PFSK-1 (cell line): Measurements from ENCODE around the gene MGAT4A.

Experiments used
- POLR2AphosphoS5 ChIP-seq: IDR thresholded peaks from 2 replicates; pipeline ENCODE4 v1.6.1; 2012; ENCODE audit warnings: low read depth, mild to moderate bottlenecking, control low read depth, low read length, moderate library complexity
- SIN3A ChIP-seq: IDR thresholded peaks from 2 replicates; pipeline ENCODE4 v1.6.1; 2012; ENCODE audit warnings: mild to moderate bottlenecking, low read length, moderate library complexity, borderline replicate concordance; ENCODE audit not compliant: insufficient read depth
- TAF1 ChIP-seq: IDR thresholded peaks from 2 replicates; pipeline ENCODE4 v1.6.1; 2012; ENCODE audit warnings: low read length, control low read depth, borderline replicate concordance; ENCODE audit not compliant: insufficient read depth
- TF ChIP-seq, protein P1 (sequence below), 2 experiments: IDR thresholded peaks; 2 replicates each; pipeline versions ENCODE4 v1.6.1 to v1.8.0; 2011 to 2012; ENCODE audit warnings: low read depth in 2 of 2, low read length in 2 of 2, control low read depth in 1 of 2, inconsistent platforms in 1 of 2, mild to moderate bottlenecking in 1 of 2, moderate library complexity in 1 of 2; ENCODE audit not compliant: insufficient read depth in 1 of 2

DNA sequence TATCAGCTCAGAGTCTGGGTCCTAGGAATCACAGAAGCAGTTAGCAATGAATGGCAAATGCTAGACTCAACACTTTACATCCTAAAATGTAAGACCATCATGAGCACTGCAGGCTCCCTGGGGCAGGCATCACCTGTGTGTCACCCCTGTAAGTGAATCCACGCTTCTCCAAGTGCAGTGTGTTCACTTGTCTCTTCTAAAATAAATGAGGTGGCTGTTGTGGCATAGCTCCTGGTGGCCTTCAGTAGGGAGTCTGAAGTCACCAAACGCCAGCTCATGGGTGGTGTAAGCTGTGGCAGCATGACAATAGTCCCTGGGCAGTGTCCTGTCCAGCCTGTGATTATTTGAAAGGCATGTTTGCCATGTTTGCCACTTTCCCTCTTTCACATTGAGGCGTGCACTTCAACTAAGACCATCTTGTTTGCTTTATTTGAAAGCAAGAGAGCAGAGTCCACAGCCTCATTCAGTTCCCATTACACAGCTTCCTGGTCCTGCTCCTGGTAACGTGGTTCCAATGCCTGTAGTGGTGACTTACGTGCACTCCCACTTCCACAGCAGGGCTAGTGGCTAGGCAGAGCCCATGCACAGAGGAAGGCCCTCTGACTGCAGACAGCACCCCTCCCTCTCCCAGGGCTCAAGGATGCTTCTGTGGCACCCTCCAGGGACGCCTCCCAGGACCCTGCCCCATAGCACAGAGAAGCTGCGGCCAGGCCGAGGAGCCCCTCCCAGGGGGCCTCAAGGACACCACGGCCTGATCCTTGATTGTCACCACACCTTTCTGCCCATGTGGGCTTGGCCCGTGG is 146.9 kb downstream of the MGAT4A start:
- TF ChIP-seq, protein P1, sequence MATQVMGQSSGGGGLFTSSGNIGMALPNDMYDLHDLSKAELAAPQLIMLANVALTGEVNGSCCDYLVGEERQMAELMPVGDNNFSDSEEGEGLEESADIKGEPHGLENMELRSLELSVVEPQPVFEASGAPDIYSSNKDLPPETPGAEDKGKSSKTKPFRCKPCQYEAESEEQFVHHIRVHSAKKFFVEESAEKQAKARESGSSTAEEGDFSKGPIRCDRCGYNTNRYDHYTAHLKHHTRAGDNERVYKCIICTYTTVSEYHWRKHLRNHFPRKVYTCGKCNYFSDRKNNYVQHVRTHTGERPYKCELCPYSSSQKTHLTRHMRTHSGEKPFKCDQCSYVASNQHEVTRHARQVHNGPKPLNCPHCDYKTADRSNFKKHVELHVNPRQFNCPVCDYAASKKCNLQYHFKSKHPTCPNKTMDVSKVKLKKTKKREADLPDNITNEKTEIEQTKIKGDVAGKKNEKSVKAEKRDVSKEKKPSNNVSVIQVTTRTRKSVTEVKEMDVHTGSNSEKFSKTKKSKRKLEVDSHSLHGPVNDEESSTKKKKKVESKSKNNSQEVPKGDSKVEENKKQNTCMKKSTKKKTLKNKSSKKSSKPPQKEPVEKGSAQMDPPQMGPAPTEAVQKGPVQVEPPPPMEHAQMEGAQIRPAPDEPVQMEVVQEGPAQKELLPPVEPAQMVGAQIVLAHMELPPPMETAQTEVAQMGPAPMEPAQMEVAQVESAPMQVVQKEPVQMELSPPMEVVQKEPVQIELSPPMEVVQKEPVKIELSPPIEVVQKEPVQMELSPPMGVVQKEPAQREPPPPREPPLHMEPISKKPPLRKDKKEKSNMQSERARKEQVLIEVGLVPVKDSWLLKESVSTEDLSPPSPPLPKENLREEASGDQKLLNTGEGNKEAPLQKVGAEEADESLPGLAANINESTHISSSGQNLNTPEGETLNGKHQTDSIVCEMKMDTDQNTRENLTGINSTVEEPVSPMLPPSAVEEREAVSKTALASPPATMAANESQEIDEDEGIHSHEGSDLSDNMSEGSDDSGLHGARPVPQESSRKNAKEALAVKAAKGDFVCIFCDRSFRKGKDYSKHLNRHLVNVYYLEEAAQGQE (IDR thresholded peaks at IDR 0.05; ENCODE audit: insufficient read depth in 1 of 2, low read depth in 2 of 2, low read length in 2 of 2), result no peak
- TF ChIP-seq POLR2AphosphoS5 (no peak), TAF1 (no peak), SIN3A (no peak)
